Measurements from ENCODE around the gene ZNF692.

- TF ChIP-seq EZH2 (IDR thresholded peaks at IDR 0.05; ENCODE audit: borderline replicate concordance, low read depth, low read length, severe bottlenecking) (no peak), CTCF (IDR thresholded peaks at IDR 0.05; ENCODE audit: borderline replicate concordance, extremely low read depth, low read length, poor library complexity, severe bottlenecking) (no peak)
Observed at GRCh38 chr1:248825136-248825535, 33.7 kb downstream of the ZNF692 start.
